Endothelial cell of umbilical vein (primary cell): ENCODE measurements around the gene HYDIN. TPM values are rescaled to one million over a fixed set of nuclear protein-coding genes. Genes with fewer than 3 reads are reported as not detected.

Source experiments
- BruUV-seq: library from RNA; stranded (reverse); fragments of 400-500 nt; replicated peaks from 2 replicates; lab custom pipeline; 2021; lab: Mats Ljungman, UMichigan
- CTCF ChIA-PET: fragments of 300-600, 350-600 bp; sonication (Branson Sonifier 250); formaldehyde crosslinking; loops from one replicate; lab custom pipeline; 2021; ENCODE audit warnings: antibody characterized with exemption, inconsistent platforms; lab: Charles Lee
- POLR2A ChIA-PET: fragments of 300-600, 350-600 bp; sonication (Branson Sonifier 250); formaldehyde crosslinking; loops from one replicate; lab custom pipeline; 2021; ENCODE audit warnings: antibody characterized with exemption, inconsistent platforms; lab: Charles Lee
- DNase-seq: peaks from one replicate; pipeline ENCODE4 v3.0.0-alpha.2; 2011; ENCODE audit warnings: low read depth, low spot score
- FAIRE-seq: peaks from 2 replicates; lab custom pipeline; 2011; peaks lifted over from hg19 to GRCh38; lab: Jason Lieb, UNC
- H2AFZ ChIP-seq: 2 replicates; pipeline ENCODE4 v1.6.0; 2012; ENCODE audit warnings: low read depth, low read length, control low read depth, inconsistent platforms
- H3K27ac ChIP-seq: 2 replicates; pipeline ENCODE4 v1.5.1; 2011; ENCODE audit warnings: low read depth, mild to moderate bottlenecking, control low read depth, low read length, moderate library complexity; ENCODE audit not compliant: insufficient read depth
- H3K27me3 ChIP-seq, 2 experiments: 2 replicates each; pipeline versions ENCODE4 v1.6.0 to v1.6.1; 2011; ENCODE audit warnings: low read length in 2 of 2, mixed read lengths in 1 of 2; ENCODE audit not compliant: control insufficient read depth in 2 of 2, insufficient read depth in 2 of 2
- H3K36me3 ChIP-seq, 2 experiments: 2 replicates in 1 of 2; 3 replicates in 1 of 2; pipeline ENCODE4 v1.5.1; 2011; ENCODE audit warnings: low read length in 2 of 2, mild to moderate bottlenecking in 1 of 2, moderate library complexity in 1 of 2; ENCODE audit not compliant: control insufficient read depth in 2 of 2, insufficient read depth in 2 of 2; ENCODE audit errors: extremely low read depth in 1 of 2
- H3K4me1 ChIP-seq: 3 replicates; pipeline ENCODE4 v1.5.1; 2011; ENCODE audit warnings: mild to moderate bottlenecking, low read length; ENCODE audit not compliant: control insufficient read depth, insufficient read depth; ENCODE audit errors: extremely low read depth
- H3K4me2 ChIP-seq: 2 replicates; pipeline ENCODE4 v1.6.1; 2011; ENCODE audit warnings: low read length, control low read depth, mixed read lengths; ENCODE audit not compliant: insufficient read depth
- H3K4me3 ChIP-seq, 3 experiments: fragments of 200-600 bp in 1 of 3; sonication (generic), shearing (Covaris generic) in 1 of 3; replicated peaks in 1 of 3; 2 replicates each; pipeline ENCODE4 v1.5.1; 2011 to 2016; ENCODE audit warnings: control low read depth in 3 of 3, low read length in 3 of 3, mild to moderate bottlenecking in 2 of 3, inconsistent platforms in 1 of 3, low read depth in 1 of 3, moderate library complexity in 1 of 3; ENCODE audit not compliant: insufficient read depth in 1 of 3
- H3K79me2 ChIP-seq: 2 replicates; pipeline ENCODE4 v1.6.0; 2012; ENCODE audit warnings: low read length, inconsistent platforms; ENCODE audit not compliant: control insufficient read depth, insufficient read depth
- H3K9ac ChIP-seq: replicated peaks from 2 replicates; pipeline ENCODE3; 2011; ENCODE audit warnings: low read length, control low read depth; ENCODE audit not compliant: insufficient read depth; ENCODE audit errors: extremely low read depth
- H3K9me1 ChIP-seq: replicated peaks from 3 replicates; pipeline ENCODE4 v1.6.0; 2011; ENCODE audit warnings: mild to moderate bottlenecking, low read length; ENCODE audit not compliant: control insufficient read depth, insufficient read depth; ENCODE audit errors: extremely low read depth
- H3K9me3 ChIP-seq: replicated peaks from 2 replicates; pipeline ENCODE4 v1.5.1; 2012; ENCODE audit warnings: low read length, inconsistent platforms; ENCODE audit not compliant: control insufficient read depth, insufficient read depth
- H4K20me1 ChIP-seq: replicated peaks from 2 replicates; pipeline ENCODE3; 2011; ENCODE audit warnings: mild to moderate bottlenecking, low read length; ENCODE audit not compliant: control insufficient read depth, insufficient read depth; ENCODE audit errors: extremely low read depth
- EZH2 ChIP-seq: IDR thresholded peaks from 2 replicates; pipeline ENCODE4 v1.6.1; 2012; ENCODE audit warnings: borderline replicate concordance, low read depth, mild to moderate bottlenecking, moderate library complexity, low read length, inconsistent platforms; ENCODE audit not compliant: severe bottlenecking
- FOS ChIP-seq: IDR thresholded peaks from 2 replicates; pipeline ENCODE4 v1.6.1; 2011; ENCODE audit warnings: mild to moderate bottlenecking, low read length, moderate library complexity, borderline replicate concordance; ENCODE audit not compliant: insufficient read depth
- GATA2 ChIP-seq: IDR thresholded peaks from 2 replicates; pipeline ENCODE4 v1.7.0; 2011; ENCODE audit warnings: low read depth, mild to moderate bottlenecking, moderate library complexity, mixed read lengths, low read length; ENCODE audit not compliant: insufficient read length, insufficient read depth
- JUN ChIP-seq: IDR thresholded peaks from 2 replicates; pipeline ENCODE4 v1.6.1; 2011; ENCODE audit warnings: borderline replicate concordance, low read depth; ENCODE audit not compliant: insufficient read length, insufficient read depth
- MYC ChIP-seq: IDR thresholded peaks from one replicate; pipeline ENCODE4 v1.6.1; 2011; ENCODE audit warnings: mild to moderate bottlenecking, low read depth, low read length
- POLR2A ChIP-seq: IDR thresholded peaks from 2 replicates; pipeline ENCODE4 v1.6.1; 2012; ENCODE audit warnings: low read depth, mild to moderate bottlenecking, control low read depth, low read length
- POLR2AphosphoS5 ChIP-seq: IDR thresholded peaks from 2 replicates; pipeline ENCODE4 v1.6.1; 2012; ENCODE audit warnings: low read depth, mild to moderate bottlenecking, control low read depth, low read length, moderate library complexity; ENCODE audit not compliant: insufficient read depth
- dilution Hi-C: fragments of 300-500 bp; cut with MboI; formaldehyde crosslinking; loops from one replicate; pipeline ENCODE4 v1.15.0; 2019; ENCODE audit warnings: low sequenced_read_pairs; ENCODE audit not compliant: extremely low pct_ligation_motif_present
- intact Hi-C: fragments of 100-400 bp; cut with micrococcal nuclease; formaldehyde crosslinking; loops from one replicate; pipeline ENCODE4 v1.10.0; 2022
- polyA plus RNA-seq, 4 experiments: library from polyadenylated mRNA; depleted of rRNA in 3 of 4; stranded (reverse) in 3 of 4; unstranded in 1 of 4; fragments of >200 nt; gene quantifications; 2 replicates each; pipeline versions ENCODE4 v1.2.1 to v1.2.3, GENCODE V29; 2011 to 2012; ENCODE audit warnings: missing spikeins in 1 of 4
- total RNA-seq: library from RNA; stranded (reverse); gene quantifications from 2 replicates; pipeline ENCODE4 v1.2.3, GENCODE V29; 2021
- TF ChIP-seq, protein P1 (sequence below), 2 donors: IDR thresholded peaks; 1 replicate in 1 of 2; 2 replicates in 1 of 2; pipeline ENCODE4 v1.5.1; 2011; ENCODE audit warnings: low read length in 2 of 2, mild to moderate bottlenecking in 2 of 2, moderate library complexity in 2 of 2, control low read depth in 1 of 2, inconsistent platforms in 1 of 2, low read depth in 1 of 2; ENCODE audit not compliant: insufficient read depth in 1 of 2; ENCODE audit errors: extremely low read depth in 1 of 2
- TF ChIP-seq, protein P2 (sequence below): IDR thresholded peaks from 2 replicates; pipeline ENCODE4 v1.6.1; 2011; ENCODE audit not compliant: insufficient read depth, insufficient read length

HYDIN gene
- total and polyA plus RNA-seq, 2 donors (not counting 3 experiments of a cell fraction or from before 2014, with no cell fraction given): not detected

DNA sequence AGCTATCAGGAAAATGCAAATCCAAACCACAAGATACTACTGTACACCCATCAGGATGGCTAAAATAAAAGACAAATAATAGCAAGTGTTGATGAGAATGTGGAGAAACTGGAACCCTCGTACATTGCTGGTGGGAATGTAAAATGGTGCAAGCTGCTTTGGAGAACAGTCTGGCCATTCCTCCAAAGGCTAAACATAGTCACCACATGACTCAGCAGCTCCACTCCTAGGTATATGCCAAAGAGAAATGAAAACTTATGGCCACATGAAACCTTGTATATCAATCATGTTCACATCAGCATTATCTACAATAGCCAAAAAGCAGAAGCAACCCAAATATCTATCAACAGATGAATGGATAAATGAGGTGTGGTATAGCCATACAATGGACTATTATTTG is 458.0 kb downstream of the HYDIN start:
- no peaks in the 10 kb centered on the region for H3K4me1 ChIP-seq
- peaks cover 4 to 10% of the 10 kb centered on the region in 2 experiments for H3K36me3 ChIP-seq
- no peak overlapping the region for H2AFZ ChIP-seq
- BruUV-seq: no TSS peak
- H3K9ac ChIP-seq: no peak overlapping the region
- H3K4me2 ChIP-seq: no peak overlapping the region
- POLR2A ChIA-PET: no interaction called here
- dilution Hi-C loops: no loop called here
- no peaks in the 10 kb centered on the region for H3K9me3 ChIP-seq
- H4K20me1 ChIP-seq: no peaks in the 10 kb centered on the region
- no peak for DNase-seq
- TF ChIP-seq MYC (no peak), EZH2 (no peak), POLR2AphosphoS5 (no peak), GATA2 (no peak), FOS (no peak), JUN (no peak), POLR2A (no peak)
- TF ChIP-seq, protein P1, sequence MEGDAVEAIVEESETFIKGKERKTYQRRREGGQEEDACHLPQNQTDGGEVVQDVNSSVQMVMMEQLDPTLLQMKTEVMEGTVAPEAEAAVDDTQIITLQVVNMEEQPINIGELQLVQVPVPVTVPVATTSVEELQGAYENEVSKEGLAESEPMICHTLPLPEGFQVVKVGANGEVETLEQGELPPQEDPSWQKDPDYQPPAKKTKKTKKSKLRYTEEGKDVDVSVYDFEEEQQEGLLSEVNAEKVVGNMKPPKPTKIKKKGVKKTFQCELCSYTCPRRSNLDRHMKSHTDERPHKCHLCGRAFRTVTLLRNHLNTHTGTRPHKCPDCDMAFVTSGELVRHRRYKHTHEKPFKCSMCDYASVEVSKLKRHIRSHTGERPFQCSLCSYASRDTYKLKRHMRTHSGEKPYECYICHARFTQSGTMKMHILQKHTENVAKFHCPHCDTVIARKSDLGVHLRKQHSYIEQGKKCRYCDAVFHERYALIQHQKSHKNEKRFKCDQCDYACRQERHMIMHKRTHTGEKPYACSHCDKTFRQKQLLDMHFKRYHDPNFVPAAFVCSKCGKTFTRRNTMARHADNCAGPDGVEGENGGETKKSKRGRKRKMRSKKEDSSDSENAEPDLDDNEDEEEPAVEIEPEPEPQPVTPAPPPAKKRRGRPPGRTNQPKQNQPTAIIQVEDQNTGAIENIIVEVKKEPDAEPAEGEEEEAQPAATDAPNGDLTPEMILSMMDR (IDR thresholded peaks at IDR 0.05; ENCODE audit: extremely low read depth in 1 of 2, insufficient read depth in 1 of 2, low read depth in 1 of 2, low read length in 2 of 2): no peak
- TF ChIP-seq, protein P2, sequence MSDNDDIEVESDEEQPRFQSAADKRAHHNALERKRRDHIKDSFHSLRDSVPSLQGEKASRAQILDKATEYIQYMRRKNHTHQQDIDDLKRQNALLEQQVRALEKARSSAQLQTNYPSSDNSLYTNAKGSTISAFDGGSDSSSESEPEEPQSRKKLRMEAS: no peak
- CTCF ChIA-PET: interaction anchor here (1.6 to 5.8 kb wide), 6 partner anchors 20 to 118 kb away, joined by 4 to 144 read pairs (median 48); partner anchors contain the start of gene MTSS2
- no peak overlapping the region for H3K4me3 ChIP-seq
- H3K27ac ChIP-seq: no peak overlapping the region
- no peak for FAIRE-seq
- no peaks in the 10 kb centered on the region for H3K79me2 ChIP-seq
- H3K9me1 ChIP-seq: no peaks in the 10 kb centered on the region
- intact Hi-C loops: loop anchor here (5.0 to 10.0 kb wide), 2 partner anchors 198 to 585 kb away; partner anchors contain the start of gene CALB2
- H3K27me3 ChIP-seq: no peaks in the 10 kb centered on the region
